SK-N-DZ (cell line): ENCODE results near the gene L1CAM.
A peak's percentile ranks its signal among the peaks of the same experiment; 100 is the strongest.
"Not testable (repeated sequence)": the region's sequence is repeated elsewhere in the genome, so short reads cannot be mapped to it uniquely, and the experiment has no call there.

Experiments
- DNase-seq: peaks from one replicate; pipeline ENCODE4 v3.0.0-alpha.2; 2015; ENCODE audit warnings: low spot score

Gene L1CAM

DNA sequence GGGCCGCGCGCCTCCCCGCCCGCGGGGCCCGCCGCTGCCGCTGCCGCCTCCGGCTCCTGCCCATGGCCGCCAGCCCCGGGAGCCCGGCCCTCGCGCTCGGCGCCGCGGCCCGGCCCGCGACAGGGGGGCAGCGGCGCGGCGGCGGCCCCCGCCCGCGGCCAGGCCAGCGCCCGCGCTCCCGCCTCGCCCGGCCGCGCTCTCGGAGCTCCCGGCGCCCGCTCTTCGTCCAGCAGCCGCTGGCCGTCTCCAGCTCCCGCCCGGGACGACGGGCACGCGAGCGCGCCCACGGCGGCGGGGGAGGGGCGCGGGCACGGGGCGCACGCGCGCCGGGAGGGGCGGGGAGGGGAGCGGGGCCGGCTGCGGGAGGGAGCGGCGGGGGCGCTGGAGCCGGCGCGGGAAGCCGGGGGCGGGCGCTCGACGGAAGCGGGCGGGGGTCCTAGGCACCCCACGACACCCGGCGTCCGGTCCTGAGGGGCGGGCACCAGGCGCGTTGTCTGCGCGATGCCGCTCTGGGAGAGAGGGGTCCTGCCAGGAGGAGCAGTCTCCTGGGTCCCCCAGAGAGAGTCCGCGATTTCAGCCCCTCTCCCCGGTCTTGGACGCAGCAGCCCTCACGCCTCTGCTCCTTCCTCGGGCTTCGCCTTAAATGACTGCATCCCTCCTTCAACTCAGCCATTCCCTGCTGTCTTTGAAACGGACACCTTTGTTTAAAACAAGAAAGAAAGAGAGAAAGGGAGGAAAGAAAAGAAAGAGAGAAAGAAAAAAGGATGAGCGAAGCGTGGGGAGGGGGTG lies 55.1 kb downstream of the L1CAM start:
- no peak for DNase-seq

DNA sequence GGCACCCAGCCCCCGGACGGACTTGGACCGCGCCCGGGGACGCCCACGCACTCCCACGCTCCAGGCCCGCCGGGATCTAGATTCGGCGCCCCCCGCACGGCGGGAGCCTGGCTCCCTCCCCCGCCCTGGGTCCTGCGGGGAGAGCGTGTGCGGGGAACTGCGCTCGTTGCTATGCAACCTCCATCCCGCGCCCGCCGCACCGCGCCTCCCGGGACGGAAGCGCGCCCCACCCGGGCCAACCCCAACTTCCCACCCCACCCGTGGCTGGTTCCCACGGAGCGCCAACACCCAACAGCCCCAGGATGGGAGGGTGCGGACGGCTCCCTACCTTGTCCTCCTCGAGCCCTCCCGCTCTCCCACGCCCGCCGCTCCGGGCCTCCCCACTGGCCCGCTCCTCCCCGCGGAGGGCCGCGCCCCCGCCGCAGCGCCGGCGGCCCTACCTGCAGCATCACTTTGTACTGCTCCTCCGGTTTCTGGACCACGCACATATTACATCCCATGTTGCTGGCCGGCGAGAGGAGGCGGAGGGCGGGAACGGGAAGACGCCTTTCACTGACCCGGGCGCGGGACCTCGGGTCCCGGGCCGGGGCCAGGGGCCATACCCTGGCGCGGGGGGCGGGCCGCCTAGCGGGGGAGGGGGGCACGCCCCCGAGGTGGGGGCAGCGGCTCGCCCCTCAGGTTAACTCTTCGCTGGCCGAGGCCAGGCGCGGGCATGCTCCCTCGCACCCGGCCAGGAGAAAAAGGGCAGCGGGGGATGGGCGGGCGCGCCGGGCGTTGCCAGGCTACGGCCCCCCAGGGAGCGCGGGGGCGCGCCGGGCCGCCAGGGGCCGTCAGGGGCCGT lies 56.0 kb downstream of the L1CAM start, which contains the start of gene PDZD4:
Gene PDZD4, minus strand, starts transcription at position 746 of the 841 bp plus-strand sequence. Its CDS starts 246 bp downstream, at position 500.
- peak; percentile 46 for DNase-seq

GRCh38 chrX:153829549-153829798 lies 56.5 kb downstream of the L1CAM start:
- DNase-seq, result no peak

DNA sequence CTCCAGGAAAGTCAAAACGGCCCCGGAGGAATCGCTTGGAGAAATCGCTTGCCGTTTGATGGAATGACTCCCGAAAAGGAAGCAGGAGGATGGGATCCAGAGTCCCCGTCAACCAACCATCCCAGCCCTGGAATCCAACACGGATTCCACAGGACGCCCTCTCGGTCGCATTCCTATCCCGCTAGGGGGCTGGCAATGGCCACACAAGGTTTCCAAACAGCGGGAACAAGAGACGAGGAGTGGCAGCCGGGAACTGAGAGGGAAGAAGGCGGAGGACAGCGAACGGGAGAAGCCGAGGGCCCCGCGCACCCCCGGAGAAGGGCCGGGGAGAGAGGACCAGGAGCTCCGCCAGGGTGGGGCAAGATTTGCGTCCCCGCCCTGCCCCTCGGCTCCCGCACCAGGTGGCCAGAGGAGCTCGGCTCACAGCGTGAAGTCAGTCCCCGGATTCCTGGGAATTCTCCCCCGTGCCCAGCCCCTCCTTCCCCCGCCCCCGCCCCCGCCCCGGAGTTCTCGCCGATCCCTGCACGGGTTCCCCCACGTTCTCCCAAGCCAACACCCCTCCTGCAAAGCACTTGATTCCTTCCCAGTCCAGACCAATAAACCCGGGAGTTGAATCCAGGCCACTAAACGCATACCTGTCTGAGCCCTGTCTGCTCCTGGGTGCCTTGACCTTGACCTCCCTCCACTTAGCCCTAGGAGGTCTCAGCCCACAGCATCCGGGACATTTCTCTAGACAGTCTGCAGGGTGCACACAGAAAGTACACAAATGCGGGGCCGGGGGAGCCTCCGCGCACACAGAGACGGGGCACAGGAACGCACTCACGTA lies 57.0 kb downstream of the L1CAM start:
- DNase-seq, result peak; percentile 35

DNA sequence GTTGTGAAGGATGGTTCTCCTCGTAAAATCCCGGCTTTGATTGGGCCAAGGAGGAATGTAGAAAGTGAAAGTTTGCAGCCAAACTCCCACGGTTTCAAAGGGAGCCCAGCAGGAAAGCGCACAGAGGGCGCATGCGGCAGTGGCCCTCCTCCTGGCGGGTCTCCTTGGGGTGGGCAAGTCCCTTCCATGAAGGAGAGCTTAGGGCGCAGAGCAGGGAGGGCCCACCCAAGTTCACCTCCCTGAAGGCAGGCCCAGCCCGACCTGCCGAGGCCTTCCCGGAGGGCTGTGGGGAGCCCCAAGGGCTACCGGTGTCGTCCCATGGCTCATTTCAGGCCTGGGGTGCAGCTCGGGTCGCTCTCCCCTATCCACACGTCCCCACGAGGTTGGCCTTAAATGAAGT lies 57.7 kb downstream of the L1CAM start:
- DNase-seq, result no peak

- DNase-seq, result no peak
Measured at GRCh38 chrX:153827903-153828302, 58.1 kb downstream of the L1CAM start.

GRCh38 chrX:153827016-153827415 lies 59.0 kb downstream of the L1CAM start:
- no peak for DNase-seq

GRCh38 chrX:153825042-153825441 lies 60.9 kb downstream of the L1CAM start:
- DNase-seq, result no peak

GRCh38 chrX:153824348-153824747 lies 61.6 kb downstream of the L1CAM start:
- DNase-seq, result no peak

DNA sequence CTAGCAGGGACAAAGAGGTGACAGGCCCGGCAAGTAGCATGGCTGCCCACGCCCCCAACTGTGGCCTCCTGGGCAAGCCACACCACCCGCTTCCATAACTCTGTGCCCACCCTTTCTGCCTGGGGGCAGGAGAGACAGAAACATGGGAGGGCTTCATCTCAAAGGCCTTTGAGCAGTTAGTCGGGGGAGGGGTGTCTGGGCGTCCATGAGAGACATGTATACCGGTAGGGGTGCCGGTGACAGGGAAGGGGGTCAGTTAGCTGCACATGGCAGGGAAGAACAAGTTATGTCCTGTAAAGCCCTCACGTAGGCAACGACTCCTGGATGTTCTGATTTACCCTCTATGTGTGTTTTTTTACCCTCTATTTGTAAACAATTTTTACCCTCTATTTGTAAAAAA lies 64.9 kb downstream of the L1CAM start:
- DNase-seq, result no peak

- DNase-seq, result no peak
Measured at GRCh38 chrX:153820601-153821000, 65.4 kb downstream of the L1CAM start.

- DNase-seq, result no peak
Measured at GRCh38 chrX:153819384-153820040, 66.5 kb downstream of the L1CAM start.

DNA sequence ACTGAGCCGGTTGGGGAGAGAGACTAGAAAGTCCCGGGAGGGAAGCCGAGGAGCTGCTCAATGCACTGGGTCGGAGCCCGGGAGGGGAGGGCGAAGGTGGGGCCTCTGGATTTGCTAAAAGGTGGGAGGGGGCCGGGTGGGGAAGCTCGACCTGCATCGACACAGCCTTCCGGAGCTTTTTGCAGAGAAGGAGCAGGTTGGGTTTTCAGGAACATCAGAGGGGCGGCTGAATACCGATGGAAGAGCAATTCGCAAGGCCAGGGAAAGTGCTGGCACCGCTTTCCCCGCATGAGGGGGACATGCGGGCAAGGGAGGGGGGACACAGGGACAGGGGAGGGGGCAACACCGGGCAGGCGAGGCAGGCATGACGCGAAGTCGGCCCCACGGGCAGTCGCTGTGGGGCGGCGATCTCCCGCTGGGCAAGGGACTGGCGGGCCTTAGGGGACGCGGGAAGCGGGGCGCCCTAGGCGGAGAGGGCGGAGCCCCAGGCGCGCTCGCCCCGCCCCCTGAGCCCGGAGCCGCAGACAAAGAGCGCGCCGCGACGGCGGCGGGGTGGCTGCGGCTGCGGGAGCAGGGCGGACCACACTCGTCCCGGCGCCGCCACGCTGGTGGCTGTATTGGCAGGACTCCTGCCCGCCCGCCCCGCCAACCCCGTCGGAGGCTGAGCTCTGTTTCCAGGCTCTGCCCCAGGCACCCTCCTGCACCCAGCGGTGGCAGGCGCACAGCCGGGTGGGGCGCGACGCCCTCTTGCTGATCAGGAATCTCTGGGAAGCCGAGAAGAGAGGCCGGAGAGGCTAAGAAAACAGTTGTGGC lies 67.2 kb downstream of the L1CAM start:
- peak; percentile 63 for DNase-seq

- not testable (repeated sequence) for DNase-seq
Measured at GRCh38 chrX:153818064-153818463, 67.9 kb downstream of the L1CAM start.

DNA sequence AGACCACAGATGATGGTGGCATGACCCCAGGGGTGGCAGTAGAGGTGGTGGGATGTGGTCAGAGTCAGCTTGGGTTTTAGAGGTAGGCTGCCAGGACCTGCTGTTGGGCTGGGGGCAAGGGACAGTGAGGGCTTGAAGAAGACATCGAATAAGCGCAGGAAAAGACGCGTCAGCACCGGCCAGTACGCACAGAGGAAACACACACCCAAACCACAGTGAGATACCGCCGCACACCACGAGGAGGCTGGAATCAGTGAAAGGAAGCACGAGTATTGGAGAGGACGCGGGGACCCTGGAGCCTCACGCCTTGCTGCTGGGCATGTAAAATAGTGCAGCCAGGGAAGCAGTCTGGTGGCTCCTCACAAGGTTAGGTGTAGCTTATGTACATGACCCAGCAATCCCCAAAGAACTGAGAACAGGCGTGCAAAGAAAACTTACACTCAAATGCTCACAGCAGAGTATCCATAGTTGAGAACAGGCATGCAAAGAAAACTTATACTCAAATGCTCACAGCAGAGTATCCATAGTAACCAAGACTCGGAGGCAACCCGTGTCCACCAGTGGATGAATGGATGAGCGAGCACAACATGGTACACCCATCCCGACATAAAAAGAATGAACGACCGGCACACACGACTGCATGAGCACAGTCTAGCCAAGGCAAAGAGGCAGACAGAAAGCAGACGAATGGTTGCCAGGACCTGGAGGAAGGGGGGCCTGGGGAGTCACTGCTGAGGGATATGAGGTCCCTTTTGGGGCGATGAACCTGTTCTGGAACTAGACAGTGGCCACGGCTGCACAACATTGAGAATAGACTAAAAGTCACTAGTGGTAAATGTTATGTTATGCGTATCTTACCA lies 68.9 kb downstream of the L1CAM start:
- DNase-seq, result no peak

GRCh38 chrX:153814591-153815315 lies 71.2 kb downstream of the L1CAM start:
- no peak for DNase-seq

DNA sequence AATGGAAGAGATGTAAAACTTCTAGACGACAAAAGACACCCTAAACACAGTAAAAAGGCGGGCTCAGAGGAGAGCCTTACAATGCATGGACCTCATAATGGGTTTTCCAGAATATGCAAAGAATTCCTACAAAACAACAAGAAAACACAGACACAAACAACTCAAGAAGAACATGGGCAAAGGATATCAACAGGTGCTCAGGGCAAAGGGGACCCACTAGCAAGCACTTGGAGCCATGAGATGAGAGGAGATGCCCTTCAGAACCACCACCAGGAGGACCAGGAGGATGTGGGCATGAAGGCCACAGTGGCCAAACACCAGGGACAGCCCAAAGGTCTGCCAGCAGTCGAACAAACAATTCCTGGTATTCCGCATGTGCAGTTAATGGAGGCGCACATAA lies 72.8 kb downstream of the L1CAM start:
- DNase-seq, result no peak

DNA sequence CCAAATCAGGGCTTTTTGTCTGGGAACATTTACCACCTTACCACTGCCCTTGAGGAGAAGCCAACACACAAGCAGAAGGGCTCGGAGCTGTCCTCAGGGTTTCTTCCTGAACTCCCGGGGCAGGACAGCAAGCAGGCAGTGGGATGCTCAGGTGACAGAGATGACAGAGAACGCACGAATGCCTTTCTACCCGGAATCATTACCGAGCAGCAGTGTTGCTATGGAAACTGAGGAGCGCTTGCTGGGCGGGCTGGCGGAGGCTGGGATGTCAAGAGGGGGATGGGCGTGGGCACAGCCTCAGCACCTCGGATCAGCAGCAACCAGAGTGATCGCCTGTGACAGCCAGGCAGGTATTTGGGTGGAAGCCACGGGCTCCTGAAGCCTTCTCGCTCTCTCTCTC lies 73.8 kb downstream of the L1CAM start:
- DNase-seq, result no peak
